ENCODE measurements around the gene B3GALT4. TPM values are rescaled to one million over a fixed set of nuclear protein-coding genes. Genes with fewer than 3 reads are reported as not detected.
A peak's percentile ranks its signal among the peaks of the same experiment; 100 is the strongest.

The B3GALT4 gene
- total RNA-seq, 1 experiment from 2014 or later: 4.0 TPM

DNA sequence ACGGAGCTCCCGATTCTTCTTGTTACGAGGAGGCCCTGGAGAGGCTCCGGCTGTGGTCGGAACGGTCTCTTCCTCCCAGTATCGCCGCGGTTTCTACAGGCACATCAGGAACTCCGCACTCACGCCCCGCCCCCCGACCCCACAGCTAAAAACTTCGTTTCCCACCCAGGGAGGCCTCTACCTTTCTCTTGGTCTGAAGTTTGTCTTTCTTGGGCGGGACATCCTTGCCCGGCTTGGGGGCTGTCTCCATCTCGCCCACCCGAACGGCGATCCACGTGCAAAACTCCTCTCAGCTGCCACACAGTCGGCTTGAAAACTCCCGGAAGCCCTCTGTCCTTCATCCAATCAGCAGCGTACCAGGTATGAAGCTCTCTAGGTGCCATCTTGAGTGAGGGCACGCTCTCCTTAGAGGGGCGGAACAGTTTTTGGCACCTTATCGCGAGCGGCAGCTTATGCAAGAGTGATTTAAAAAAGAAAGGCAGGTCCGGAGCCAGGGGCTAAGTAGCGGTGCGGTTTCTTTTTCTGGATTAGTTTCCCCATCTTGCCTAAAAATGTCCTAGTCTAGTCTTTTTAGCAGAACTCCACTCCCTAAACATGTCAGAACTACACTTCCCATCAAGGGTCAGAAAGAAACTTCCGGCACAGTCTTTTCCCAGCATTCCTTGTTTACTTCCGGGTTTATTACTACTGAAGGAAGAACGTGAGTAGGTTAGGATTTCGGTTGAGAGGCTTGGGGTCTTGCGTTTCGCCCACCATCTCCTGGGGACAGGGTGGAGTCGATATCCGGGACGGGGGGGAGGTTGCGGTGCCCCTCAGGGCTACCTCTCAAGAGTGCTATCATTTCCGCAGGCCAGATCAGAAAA, 12.2 kb downstream of the B3GALT4 start, which contains the start of the genes PFDN6 and WDR46:
TSS of gene PFDN6 (plus strand) at position 681 of the 863 bp plus-strand sequence. CDS start 256 bp downstream, outside the sequence.
TSS of gene WDR46 (minus strand) at position 319 of the 863 bp plus-strand sequence. CDS start at position 250, 69 bp downstream.
- peaks cover 16% of the 10 kb centered on the region for H3K4me1 ChIP-seq (ENCODE audit: insufficient read depth, low read length, poor library complexity, severe bottlenecking)
- peak; percentile 94 for DNase-seq (ENCODE audit: low spot score)
- intact Hi-C loops (cut with micrococcal nuclease; ENCODE audit: unreplicated experiment): no loop called here
- peaks cover 34% of the 10 kb centered on the region for H3K36me3 ChIP-seq (ENCODE audit: insufficient read depth, low read length, poor library complexity, severe bottlenecking)
- no peaks in the 10 kb centered on the region for H3K9me3 ChIP-seq (ENCODE audit: low read depth, low read length, poor library complexity, severe bottlenecking)
- POLR2A ChIA-PET (ENCODE audit: low non-redundant PET): interaction anchor here (1.1 kb wide), 1 partner anchor 18 kb away, joined by 3 read pairs; the partner anchor contains the start of genes RPS18 and VPS52
- TF ChIP-seq, protein P1, sequence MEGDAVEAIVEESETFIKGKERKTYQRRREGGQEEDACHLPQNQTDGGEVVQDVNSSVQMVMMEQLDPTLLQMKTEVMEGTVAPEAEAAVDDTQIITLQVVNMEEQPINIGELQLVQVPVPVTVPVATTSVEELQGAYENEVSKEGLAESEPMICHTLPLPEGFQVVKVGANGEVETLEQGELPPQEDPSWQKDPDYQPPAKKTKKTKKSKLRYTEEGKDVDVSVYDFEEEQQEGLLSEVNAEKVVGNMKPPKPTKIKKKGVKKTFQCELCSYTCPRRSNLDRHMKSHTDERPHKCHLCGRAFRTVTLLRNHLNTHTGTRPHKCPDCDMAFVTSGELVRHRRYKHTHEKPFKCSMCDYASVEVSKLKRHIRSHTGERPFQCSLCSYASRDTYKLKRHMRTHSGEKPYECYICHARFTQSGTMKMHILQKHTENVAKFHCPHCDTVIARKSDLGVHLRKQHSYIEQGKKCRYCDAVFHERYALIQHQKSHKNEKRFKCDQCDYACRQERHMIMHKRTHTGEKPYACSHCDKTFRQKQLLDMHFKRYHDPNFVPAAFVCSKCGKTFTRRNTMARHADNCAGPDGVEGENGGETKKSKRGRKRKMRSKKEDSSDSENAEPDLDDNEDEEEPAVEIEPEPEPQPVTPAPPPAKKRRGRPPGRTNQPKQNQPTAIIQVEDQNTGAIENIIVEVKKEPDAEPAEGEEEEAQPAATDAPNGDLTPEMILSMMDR (conservative IDR thresholded peaks at IDR 0.05; ENCODE audit: low read depth, low read length): no peak
- TF ChIP-seq EZH2 (IDR thresholded peaks at IDR 0.05; ENCODE audit: borderline replicate concordance, low read depth, low read length, poor library complexity, severe bottlenecking): no peak
- H3K4me3 ChIP-seq (ENCODE audit: low read depth, low read length, poor library complexity, severe bottlenecking): peak within 1 kb of the TSS; percentile 74
- BruUV-seq (replicated peaks): no TSS peak
- CTCF ChIA-PET: interaction anchor here (0.5 to 1.2 kb wide), 3 partner anchors 10 to 451 kb away, joined by 4 to 5 read pairs (median 5); partner anchors contain the start of genes B3GALT4, RGL2 and TAP2
- H3K27me3 ChIP-seq (replicated peaks; ENCODE audit: insufficient read depth, low read depth, low read length, poor library complexity): no peaks in the 10 kb centered on the region
- H3K27ac ChIP-seq (ENCODE audit: low read depth, low read length, poor library complexity, severe bottlenecking): peak within 1 kb of the TSS; percentile 67

GRCh38 chr6:33289784-33290315, 12.9 kb downstream of the B3GALT4 start:
- Histone ChIP-seq H3K36me3 (ENCODE audit: insufficient read depth, low read length, poor library complexity, severe bottlenecking) (peaks cover 27% of the 10 kb centered on the region), H3K4me1 (ENCODE audit: insufficient read depth, low read length, poor library complexity, severe bottlenecking) (peaks cover 16% of the 10 kb centered on the region), H3K9me3 (ENCODE audit: low read depth, low read length, poor library complexity, severe bottlenecking) (no peaks in the 10 kb centered on the region), H3K27me3 (replicated peaks; ENCODE audit: insufficient read depth, low read depth, low read length, poor library complexity) (no peaks in the 10 kb centered on the region), H3K4me3 (ENCODE audit: low read depth, low read length, poor library complexity, severe bottlenecking) (peak overlapping the region; percentile 74), H3K27ac (ENCODE audit: low read depth, low read length, poor library complexity, severe bottlenecking) (peak overlapping the region; percentile 67)
- ChIA-PET POLR2A (ENCODE audit: low non-redundant PET) (no interaction called here), CTCF (interaction anchor here (1.0 to 1.2 kb wide), 2 partner anchors 10 to 12 kb away, joined by 5 read pairs; partner anchors contain the start of genes B3GALT4 and RGL2)
- no peak for TF ChIP-seq EZH2 (IDR thresholded peaks at IDR 0.05; ENCODE audit: borderline replicate concordance, low read depth, low read length, poor library complexity, severe bottlenecking)
- TF ChIP-seq, protein P1 (conservative IDR thresholded peaks at IDR 0.05; ENCODE audit: low read depth, low read length): no peak
- intact Hi-C loops (cut with micrococcal nuclease; ENCODE audit: unreplicated experiment): no loop called here
- no peak for DNase-seq (ENCODE audit: low spot score)
- BruUV-seq (replicated peaks): TSS peak; percentile 92

DNA sequence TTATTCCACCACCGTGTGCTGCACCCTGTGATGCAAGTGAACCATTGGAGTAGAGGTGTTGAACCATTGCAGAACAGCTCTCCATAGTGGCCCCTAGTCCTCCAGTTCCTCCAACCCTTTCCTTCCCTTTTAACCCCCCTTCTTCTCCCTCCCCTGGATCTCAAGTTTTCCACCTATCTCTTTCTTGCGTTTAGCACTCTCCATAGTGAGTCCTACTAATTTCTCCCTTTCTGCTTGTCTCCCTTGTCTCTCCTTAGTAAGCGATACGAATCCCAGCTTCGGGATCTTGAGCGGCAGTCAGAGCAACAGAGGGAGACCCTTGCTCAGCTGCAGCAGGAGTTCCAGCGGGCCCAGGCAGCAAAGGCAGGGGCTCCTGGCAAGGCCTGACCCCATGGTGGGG, 13.5 kb downstream of the B3GALT4 start:
- DNase-seq (ENCODE audit: low spot score): no peak
- TF ChIP-seq, protein P1 (conservative IDR thresholded peaks at IDR 0.05; ENCODE audit: low read depth, low read length): no peak
- no peak for TF ChIP-seq EZH2 (IDR thresholded peaks at IDR 0.05; ENCODE audit: borderline replicate concordance, low read depth, low read length, poor library complexity, severe bottlenecking)
- no peaks in the 10 kb centered on the region for H3K27me3 ChIP-seq (replicated peaks; ENCODE audit: insufficient read depth, low read depth, low read length, poor library complexity)
- ChIA-PET POLR2A (ENCODE audit: low non-redundant PET) (no interaction called here), CTCF (no interaction called here)
- peaks cover 16% of the 10 kb centered on the region for H3K4me1 ChIP-seq (ENCODE audit: insufficient read depth, low read length, poor library complexity, severe bottlenecking)
- intact Hi-C loops (cut with micrococcal nuclease; ENCODE audit: unreplicated experiment): no loop called here
- H3K9me3 ChIP-seq (ENCODE audit: low read depth, low read length, poor library complexity, severe bottlenecking): no peaks in the 10 kb centered on the region
- H3K27ac ChIP-seq (ENCODE audit: low read depth, low read length, poor library complexity, severe bottlenecking): peak overlapping the region; percentile 67
- peaks cover 26% of the 10 kb centered on the region for H3K36me3 ChIP-seq (ENCODE audit: insufficient read depth, low read length, poor library complexity, severe bottlenecking)
- BruUV-seq (replicated peaks): no TSS peak
- peak overlapping the region; percentile 74 for H3K4me3 ChIP-seq (ENCODE audit: low read depth, low read length, poor library complexity, severe bottlenecking)
